HL-60 (cell line): ENCODE data around the gene UNK.

Experiments used
- CTCF ChIP-seq: IDR thresholded peaks from one replicate; pipeline ENCODE4 v1.5.1; 2011; ENCODE audit warnings: low read length, control low read depth, inconsistent platforms; ENCODE audit not compliant: insufficient read depth
- GABPA ChIP-seq: IDR thresholded peaks from 2 replicates; pipeline ENCODE4 v1.6.1; 2012; ENCODE audit warnings: low read depth
- POLR2AphosphoS5 ChIP-seq: IDR thresholded peaks from 2 replicates; pipeline ENCODE4 v1.6.1; 2012; ENCODE audit warnings: low read depth
- REST ChIP-seq: IDR thresholded peaks from 2 replicates; pipeline ENCODE4 v1.6.1; 2012; ENCODE audit warnings: low read depth; ENCODE audit not compliant: insufficient replicate concordance

GRCh38 chr17:75815399-75815798, 30.8 kb downstream of the UNK start:
- TF ChIP-seq CTCF = no peak
- no peak for TF ChIP-seq REST
- no peak for TF ChIP-seq GABPA
- TF ChIP-seq POLR2AphosphoS5 = no peak
